Measurements from ENCODE around the gene PLCB1.
"Not testable (repeated sequence)": the region's sequence is repeated elsewhere in the genome, so short reads cannot be mapped to it uniquely, and the experiment has no call there.

The PLCB1 gene

GRCh38 chr20:8344106-8344505 is 212.0 kb downstream of the PLCB1 start:
- no peak for DNase-seq

DNA sequence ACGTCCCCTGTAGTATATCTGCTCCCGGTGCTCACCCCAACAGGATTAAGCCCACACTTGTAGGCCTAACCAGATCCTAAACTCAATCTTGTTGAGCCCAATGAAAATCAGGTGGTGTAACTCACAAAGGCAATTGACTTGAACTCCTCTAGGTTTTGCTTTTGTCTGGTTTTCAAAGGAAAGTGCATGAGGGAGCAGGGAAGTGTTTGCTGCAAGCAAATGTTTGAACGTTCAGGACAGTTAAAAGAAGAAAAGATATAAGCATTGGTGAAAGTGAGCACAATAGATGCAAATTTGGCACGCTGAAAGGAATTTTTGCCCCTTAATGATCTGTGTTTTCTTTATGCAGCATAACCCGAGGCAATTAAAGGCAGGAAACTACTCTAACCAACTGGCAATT is 212.6 kb downstream of the PLCB1 start:
- DNase-seq, result no peak

- no peak for DNase-seq
Measured at GRCh38 chr20:8346700-8347270, 214.7 kb downstream of the PLCB1 start.

DNA sequence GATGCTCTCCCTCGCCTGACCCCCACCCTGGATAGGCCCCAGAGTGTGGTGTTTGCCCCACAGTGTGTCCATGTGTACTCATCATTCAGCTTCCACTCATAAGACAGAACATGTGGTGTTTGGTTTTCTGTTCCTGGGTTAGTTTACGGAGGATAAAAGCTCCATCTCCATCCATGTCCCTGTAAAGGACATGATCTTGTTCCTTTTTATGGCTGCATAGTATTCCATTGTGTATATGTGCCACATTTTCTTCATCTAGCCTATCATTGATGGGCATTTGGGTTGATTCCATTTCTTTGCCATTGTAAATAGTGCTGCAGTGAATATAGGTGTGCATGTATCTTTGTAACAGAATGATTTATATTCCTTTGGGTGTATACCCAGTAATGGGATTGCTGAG is 218.2 kb downstream of the PLCB1 start:
- DNase-seq, result not testable (repeated sequence)

GRCh38 chr20:8352486-8352885 is 220.4 kb downstream of the PLCB1 start:
- no peak for DNase-seq

GRCh38 chr20:8353512-8353911 is 221.4 kb downstream of the PLCB1 start:
- DNase-seq, result no peak

- no peak for DNase-seq
Measured at GRCh38 chr20:8355453-8355852, 223.4 kb downstream of the PLCB1 start.

GRCh38 chr20:8356806-8357205 is 224.7 kb downstream of the PLCB1 start:
- no peak for DNase-seq

DNA sequence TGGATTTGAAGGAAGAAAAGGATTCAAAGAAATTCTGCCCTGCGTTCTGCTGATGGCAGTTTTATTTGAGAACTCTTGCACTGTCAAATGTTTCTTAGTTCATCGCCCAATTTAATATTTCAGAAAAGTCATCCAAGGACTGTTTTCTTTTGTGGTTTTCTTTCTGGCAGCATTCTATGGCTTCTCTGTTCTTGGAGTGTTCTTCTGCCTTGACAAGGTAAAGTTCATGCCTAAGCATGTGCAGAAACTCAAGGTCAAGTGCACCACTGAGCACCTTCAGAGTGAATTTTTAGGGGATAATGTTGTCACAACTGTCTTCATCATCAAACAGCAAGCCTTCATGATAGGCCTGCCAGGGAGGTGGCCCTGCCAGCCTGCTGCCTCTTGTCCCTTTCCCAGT is 225.6 kb downstream of the PLCB1 start:
- no peak for DNase-seq

- no peak for DNase-seq
Measured at GRCh38 chr20:8360035-8360434, 228.0 kb downstream of the PLCB1 start.

DNA sequence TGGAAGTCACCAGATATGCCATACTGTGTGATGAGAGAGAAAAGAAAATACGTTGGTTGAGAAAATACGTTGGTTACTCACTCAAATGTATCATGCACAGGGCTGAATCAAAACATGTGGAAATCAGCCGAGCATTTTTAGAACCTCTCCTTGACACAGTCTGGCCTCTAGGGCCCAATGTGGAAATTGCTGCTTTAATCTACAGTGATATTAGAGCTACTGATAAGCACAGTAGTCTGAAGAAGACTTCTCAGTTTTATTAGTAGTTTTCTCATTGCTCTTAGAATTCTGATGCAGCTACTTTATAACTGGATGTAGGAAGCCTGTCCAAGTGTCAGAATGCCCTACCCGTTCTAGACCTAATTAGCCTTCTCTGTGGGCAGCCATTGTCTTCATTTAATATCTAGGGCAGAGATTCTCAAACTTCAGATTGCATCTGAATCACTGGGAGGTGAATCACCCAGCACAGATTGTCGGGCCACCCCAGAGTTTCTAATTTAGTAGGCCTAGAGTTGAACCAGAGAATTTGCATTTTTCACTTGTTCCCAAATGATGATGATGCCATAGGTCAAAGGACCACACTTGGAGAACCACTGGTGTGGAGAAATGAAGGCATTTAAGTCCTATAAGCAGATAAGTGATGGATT is 229.1 kb downstream of the PLCB1 start:
- DNase-seq, result no peak

- DNase-seq, result no peak
Measured at GRCh38 chr20:8361779-8362178, 229.7 kb downstream of the PLCB1 start.

GRCh38 chr20:8362457-8362856 is 230.4 kb downstream of the PLCB1 start:
- no peak for DNase-seq

GRCh38 chr20:8363970-8364733 is 232.1 kb downstream of the PLCB1 start:
- no peak for DNase-seq

DNA sequence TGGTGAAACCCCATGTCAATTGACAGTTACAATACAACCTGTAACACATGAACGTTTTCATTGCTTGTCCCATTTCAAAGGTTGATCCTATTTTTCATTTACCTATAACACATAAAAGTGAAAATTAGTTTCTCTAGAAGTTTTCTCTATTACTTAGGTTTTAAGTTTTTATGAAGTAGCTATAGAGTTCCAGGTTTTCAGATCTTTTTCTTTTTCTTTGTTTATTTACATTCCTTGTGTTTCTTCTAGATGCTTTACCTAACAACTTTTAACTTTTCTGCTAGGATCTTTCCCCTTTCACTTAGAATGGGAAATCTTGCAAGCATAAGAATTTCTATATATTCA is 232.6 kb downstream of the PLCB1 start:
- no peak for DNase-seq

- no peak for DNase-seq
Measured at GRCh38 chr20:8365634-8366033, 233.6 kb downstream of the PLCB1 start.

DNA sequence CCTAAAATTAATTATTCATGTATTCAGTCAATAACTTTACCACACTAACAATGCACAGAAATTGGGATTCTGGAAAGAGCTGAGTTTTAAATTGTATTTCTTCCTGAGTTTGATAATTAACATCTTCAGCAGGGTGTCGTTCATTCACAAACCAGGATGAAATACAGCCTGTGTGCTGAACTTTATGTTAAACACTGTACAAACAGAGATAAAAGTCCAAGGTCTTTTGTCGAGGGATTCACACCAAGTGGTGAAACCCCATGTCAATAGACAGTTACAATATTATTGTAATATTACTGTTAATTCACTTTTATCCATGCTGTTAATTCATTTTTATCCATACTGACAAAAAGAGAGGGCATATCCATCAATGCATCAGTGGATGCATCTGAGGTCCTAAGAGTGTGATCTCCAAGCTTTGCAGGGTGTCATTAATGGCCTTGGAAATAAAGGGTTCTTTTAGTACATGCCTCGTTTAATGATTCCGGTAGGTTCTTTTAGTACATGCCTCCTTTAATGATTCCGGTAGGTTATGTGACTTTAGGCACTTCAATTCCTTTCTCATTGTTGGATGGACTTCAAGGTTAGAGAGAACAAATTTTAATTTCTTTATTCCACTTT is 234.3 kb downstream of the PLCB1 start:
- DNase-seq, result no peak

DNA sequence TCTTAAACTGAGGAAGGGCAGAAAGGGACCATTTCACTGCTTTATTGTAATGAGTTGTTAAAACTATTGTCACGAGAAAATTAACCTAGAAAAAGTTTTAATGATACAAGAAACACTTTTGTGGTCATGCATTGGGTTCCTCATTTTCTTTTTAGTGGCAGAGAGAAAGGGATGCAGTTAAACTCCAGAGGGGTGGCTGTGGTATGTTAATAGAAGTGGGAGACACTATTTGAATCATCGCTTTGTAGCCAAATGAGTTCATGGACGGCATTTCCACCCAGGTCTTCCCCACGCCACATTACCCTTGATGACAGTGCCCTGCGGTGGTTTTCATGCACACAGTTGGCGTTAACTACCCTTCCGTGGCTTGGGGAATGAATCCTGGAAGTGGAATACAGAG is 235.6 kb downstream of the PLCB1 start:
- no peak for DNase-seq

DNA sequence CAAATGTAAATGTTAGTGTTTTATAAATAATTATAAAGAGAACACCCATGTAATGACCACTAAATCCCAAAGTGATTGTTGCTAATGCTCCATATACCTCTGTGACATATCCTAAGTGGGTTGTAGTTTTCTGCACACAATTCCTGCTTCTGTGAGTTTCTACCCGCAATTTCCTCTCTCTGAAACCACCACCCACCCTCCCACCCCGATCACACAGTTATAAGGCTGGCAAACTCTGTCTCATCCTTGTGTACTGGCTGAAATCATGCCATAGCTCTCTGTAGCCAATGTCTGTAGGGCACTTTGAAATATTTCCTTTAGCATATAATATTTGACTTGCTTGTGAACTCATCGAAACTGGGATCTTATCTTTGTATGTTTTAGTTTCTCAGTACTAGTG is 236.6 kb downstream of the PLCB1 start:
- no peak for DNase-seq

DNA sequence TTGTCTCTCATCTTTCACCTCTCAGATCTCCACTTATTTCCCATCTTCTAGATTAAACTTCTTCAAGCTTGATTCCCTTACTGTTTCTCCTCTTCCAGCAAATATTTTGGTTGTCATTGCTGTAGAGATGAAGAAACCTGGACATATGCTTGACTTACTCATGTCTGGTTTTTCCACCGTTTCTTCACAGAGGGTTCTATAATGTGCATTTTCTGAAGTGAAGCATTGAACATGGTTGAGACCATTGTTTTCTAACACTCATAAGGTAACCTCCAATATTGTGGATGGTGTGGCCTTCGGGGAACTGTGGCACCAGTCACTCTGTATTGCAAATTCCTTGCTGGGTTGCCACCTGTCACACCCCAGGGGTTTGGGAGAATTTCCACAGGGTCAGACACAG is 237.2 kb downstream of the PLCB1 start:
- no peak for DNase-seq

DNA sequence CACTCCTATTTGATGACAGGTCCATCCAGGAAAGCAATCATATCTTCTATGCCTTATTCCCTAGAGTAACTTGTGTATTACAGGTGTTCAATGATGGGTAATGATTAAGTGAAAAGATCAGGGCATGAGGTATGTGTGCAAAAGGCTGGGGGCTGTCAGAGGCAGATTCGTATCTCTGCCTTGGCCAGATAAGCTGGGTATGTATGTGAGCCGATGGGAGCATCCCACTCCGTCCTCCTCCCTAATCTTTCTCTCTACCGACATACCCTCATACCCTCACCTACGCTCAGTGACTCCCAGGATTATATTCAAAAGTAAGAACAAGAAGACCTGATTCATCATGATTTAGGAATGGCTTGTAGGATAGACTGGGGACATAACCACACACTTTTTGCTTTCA is 238.7 kb downstream of the PLCB1 start:
- no peak for DNase-seq

DNA sequence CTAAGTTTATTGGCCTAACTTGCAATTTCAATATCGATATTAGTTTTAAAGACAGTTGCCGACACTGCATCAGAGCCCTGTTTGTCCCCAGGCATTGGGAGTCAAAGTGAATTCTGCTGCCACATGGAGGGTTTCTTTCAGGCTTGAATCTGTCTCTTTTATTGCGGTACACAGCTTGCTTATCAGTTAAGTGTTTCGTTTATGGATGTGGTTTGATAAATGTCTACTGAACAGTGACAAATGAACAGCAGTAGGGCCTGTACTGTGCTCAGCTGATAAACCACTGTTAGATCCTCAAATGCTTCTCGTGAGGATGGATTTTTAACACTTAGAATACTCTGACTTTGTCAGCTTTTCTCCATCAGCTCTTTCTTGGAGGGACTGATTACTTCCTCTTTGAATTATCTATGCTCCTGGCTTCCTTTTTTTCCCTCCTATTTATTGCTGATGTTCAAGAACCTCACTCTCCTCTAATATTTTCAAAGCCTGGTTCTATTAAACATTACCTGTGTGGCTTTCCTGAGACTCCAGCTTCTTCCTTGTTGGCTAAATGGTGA is 240.8 kb downstream of the PLCB1 start:
- DNase-seq, result no peak

DNA sequence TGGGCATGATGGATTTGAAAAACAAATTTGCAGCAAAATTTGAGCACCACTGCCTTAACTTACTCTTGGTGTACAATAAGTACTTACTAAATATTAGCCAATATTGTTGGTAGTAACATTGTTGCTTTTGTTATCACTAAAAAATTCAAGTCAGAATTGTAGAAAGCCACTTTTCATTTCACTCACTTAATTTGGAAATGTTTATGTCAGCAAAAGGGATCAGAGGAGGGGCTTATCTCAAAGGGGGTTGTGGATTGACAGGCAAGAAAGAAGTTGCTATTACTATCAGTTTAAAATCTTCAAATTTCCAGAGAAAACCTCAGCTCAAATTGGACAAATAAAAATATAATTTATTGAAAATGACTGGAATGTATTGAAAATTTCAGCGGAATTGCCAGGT is 241.5 kb downstream of the PLCB1 start:
- DNase-seq, result no peak

DNA sequence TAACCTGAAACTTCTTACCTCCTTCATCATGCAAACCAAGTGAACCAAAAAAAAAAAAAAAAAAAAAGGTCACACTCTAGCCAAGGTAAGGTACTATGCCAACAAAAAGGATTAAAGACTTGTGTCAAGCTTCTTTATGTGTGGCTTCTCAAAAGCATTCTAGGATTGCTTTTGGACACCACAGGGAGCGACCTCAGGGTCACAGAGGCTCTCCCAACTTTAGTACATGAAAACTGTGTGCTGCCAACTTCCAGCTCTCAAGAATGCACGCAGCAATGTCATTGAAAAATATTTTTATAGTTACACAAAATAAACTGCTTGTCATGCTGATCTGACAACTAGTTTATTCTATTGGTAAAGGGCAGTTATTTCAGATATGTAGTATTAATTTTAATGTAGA is 243.8 kb downstream of the PLCB1 start:
- no peak for DNase-seq

Data from CD4-positive, alpha-beta T cell treated with Interferon gamma for 1 hour (primary cell).